Right lobe of liver (tissue), 6 donors: ENCODE results near the gene WDR27. TPM values are rescaled to one million over a fixed set of nuclear protein-coding genes. Genes with fewer than 3 reads are reported as not detected.

Experiments
- ATAC-seq, 4 donors: fragments of 200-7000 bp; cut with Tn5 transposase; one replicate each; pipeline ENCODE4 v1.9.1; 2020; ENCODE audit warnings: mild to moderate bottlenecking in 4 of 4, moderate library complexity in 4 of 4
- DNase-seq, 3 donors: peaks; one replicate each; pipeline ENCODE4 v3.0.0-alpha.2; 2020
- H3K27ac ChIP-seq, 3 donors: fragments of 200-600 bp; one replicate each; pipeline ENCODE4 v1.8.0; 2022
- H3K27me3 ChIP-seq, 2 donors: fragments of 200-600 bp; one replicate each; pipeline ENCODE4 v1.8.0; 2022
- H3K36me3 ChIP-seq, 4 donors: fragments of 200-600 bp; sonication (generic) in 1 of 4; one replicate each; pipeline versions ENCODE4 v1.5.1 to v1.8.0; 2017 to 2022; ENCODE audit warnings: control low read depth in 1 of 4
- H3K4me1 ChIP-seq, 4 donors: fragments of 200-600 bp; sonication (generic) in 1 of 4; one replicate each; pipeline versions ENCODE4 v1.5.1 to v1.8.0; 2017 to 2022; ENCODE audit warnings: control low read depth in 1 of 4
- H3K4me3 ChIP-seq, 3 donors: fragments of 200-600 bp; one replicate each; pipeline ENCODE4 v1.8.0; 2022
- H3K9me3 ChIP-seq, 4 donors: fragments of 200-600 bp; sonication (generic) in 1 of 4; one replicate each; pipeline versions ENCODE4 v1.5.1 to v1.8.0; 2017 to 2022; ENCODE audit warnings: control low read depth in 1 of 4
- POLR2A ChIP-seq: fragments of 450-650 bp; IDR thresholded peaks from one replicate; pipeline ENCODE4 v1.6.1; 2017; ENCODE audit warnings: antibody characterized with exemption, mild to moderate bottlenecking
- WGBS: methylation state at CpG from one replicate; pipeline ENCODE4 v1.1.6; 2018; ENCODE audit warnings: low coverage, low lambda C conversion rate; ENCODE audit not compliant: insufficient coverage; ENCODE audit errors: missing lambda C conversion rate; 5-methylcytosine and 5-hydroxymethylcytosine counted together
- intact Hi-C, 2 donors: fragments of 100-400 bp; cut with DNase I; formaldehyde crosslinking; loops; one replicate each; pipeline versions ENCODE4 v1.11.2 to v1.14.1; 2022
- total RNA-seq, 6 experiments: library from RNA; depleted of rRNA in 2 of 6; stranded (reverse); fragments of >200 nt in 2 of 6; fragmentation: NEBNext Ultra II Directional in 3 of 6; extraction: Animal tissue kit (Norgen Biotek cat#: 25700) in 3 of 6; gene quantifications; one replicate each; pipeline versions ENCODE4 v1.1.0 to v1.2.4, GENCODE V29; 2016 to 2023
- TF ChIP-seq, protein P1 (sequence below), 4 donors: fragments of 200-600 bp in 3 of 4; fragments of 450-650 bp in 1 of 4; IDR thresholded peaks; one replicate each; pipeline versions ENCODE4 v1.5.1 to v1.8.0; 2016 to 2022; ENCODE audit warnings: antibody characterized with exemption in 4 of 4, mild to moderate bottlenecking in 2 of 4
- donor health status: DM: no; HTN: yes; CAD: no.
- donor health status: DM: no; HTN: no; CAD: no.
- donor health status: DM: no; HTN: no; CAD: no.
- donor health status: DM: no; HTN: yes; CAD: no.
- donor health status: DM: no; HTN: yes; CAD: no.

Gene WDR27
- total RNA-seq, 6 experiments from 2014 or later: 8.2 to 26.8 (median 12.7) TPM

- 90% methylated on average over 5 of the region's 15 CpGs for WGBS
- H3K9me3 ChIP-seq: peaks cover 0 to 4% (median 0%) of the 10 kb centered on the region in 4 donors
- H3K27me3 ChIP-seq: no peaks in the 10 kb centered on the region
- H3K36me3 ChIP-seq: no peaks in the 10 kb centered on the region
- no peak for DNase-seq
- no peaks in the 10 kb centered on the region for H3K4me1 ChIP-seq
- ATAC-seq: no peak
- no peak overlapping the region for H3K27ac ChIP-seq
- no peak overlapping the region for H3K4me3 ChIP-seq
- no peak for TF ChIP-seq POLR2A
- TF ChIP-seq, protein P1, sequence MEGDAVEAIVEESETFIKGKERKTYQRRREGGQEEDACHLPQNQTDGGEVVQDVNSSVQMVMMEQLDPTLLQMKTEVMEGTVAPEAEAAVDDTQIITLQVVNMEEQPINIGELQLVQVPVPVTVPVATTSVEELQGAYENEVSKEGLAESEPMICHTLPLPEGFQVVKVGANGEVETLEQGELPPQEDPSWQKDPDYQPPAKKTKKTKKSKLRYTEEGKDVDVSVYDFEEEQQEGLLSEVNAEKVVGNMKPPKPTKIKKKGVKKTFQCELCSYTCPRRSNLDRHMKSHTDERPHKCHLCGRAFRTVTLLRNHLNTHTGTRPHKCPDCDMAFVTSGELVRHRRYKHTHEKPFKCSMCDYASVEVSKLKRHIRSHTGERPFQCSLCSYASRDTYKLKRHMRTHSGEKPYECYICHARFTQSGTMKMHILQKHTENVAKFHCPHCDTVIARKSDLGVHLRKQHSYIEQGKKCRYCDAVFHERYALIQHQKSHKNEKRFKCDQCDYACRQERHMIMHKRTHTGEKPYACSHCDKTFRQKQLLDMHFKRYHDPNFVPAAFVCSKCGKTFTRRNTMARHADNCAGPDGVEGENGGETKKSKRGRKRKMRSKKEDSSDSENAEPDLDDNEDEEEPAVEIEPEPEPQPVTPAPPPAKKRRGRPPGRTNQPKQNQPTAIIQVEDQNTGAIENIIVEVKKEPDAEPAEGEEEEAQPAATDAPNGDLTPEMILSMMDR (IDR thresholded peaks at IDR 0.05): no peak
- intact Hi-C loops: no loop called here
Measured at GRCh38 chr6:169498916-169499513, 202.8 kb downstream of the WDR27 start.

- intact Hi-C loops: no loop called here
- H3K36me3 ChIP-seq: no peaks in the 10 kb centered on the region
- H3K27ac ChIP-seq: no peak overlapping the region
- DNase-seq (no peak), ATAC-seq (no peak)
- no peak overlapping the region for H3K4me3 ChIP-seq
- no peaks in the 10 kb centered on the region for H3K4me1 ChIP-seq
- no peak for TF ChIP-seq POLR2A
- TF ChIP-seq, protein P1 (IDR thresholded peaks at IDR 0.05): no peak
- no peaks in the 10 kb centered on the region for H3K27me3 ChIP-seq
- H3K9me3 ChIP-seq: peaks cover 0 to 4% (median 0%) of the 10 kb centered on the region in 4 donors
Measured at GRCh38 chr6:169495601-169496000, 206.2 kb downstream of the WDR27 start.

DNA sequence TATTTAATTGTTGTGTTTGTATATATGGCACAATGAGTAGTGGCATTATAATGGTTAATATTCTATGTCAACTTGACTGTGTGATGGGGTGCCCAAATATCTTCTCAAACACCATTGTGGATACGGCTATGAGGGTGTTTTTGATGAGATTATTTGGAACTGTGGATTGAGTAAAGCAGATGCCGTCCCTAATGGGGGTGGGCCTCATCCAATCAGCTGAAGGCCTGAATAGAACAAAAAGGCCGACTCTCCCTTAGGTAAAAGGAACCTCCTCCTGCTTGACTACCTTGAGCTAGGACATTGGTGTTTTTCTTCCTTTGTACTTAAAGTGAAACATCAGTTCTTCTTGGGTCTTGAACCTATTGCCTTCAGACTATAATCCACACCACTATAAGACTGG, 207.8 kb downstream of the WDR27 start:
- TF ChIP-seq, protein P1 (IDR thresholded peaks at IDR 0.05): no peak
- no peak for TF ChIP-seq POLR2A
- intact Hi-C loops: no loop called here
- DNase-seq (no peak), ATAC-seq (no peak)
- H3K4me3 ChIP-seq: no peak overlapping the region
- no peaks in the 10 kb centered on the region for H3K36me3 ChIP-seq
- no peaks in the 10 kb centered on the region for H3K4me1 ChIP-seq
- H3K27me3 ChIP-seq: no peaks in the 10 kb centered on the region
- no peak overlapping the region for H3K27ac ChIP-seq
- 88% methylated on average over 3 of the region's 3 CpGs for WGBS
- peaks cover 0 to 4% (median 0%) of the 10 kb centered on the region in 4 donors for H3K9me3 ChIP-seq

- TF ChIP-seq POLR2A: no peak
- TF ChIP-seq, protein P1 (IDR thresholded peaks at IDR 0.05): no peak
- DNase-seq (no peak), ATAC-seq (no peak)
- H3K36me3 ChIP-seq: no peaks in the 10 kb centered on the region
- no peaks in the 10 kb centered on the region for H3K27me3 ChIP-seq
- WGBS: 67% methylated on average over 1 of the region's 1 CpG
- no peak overlapping the region for H3K4me3 ChIP-seq
- H3K4me1 ChIP-seq: no peaks in the 10 kb centered on the region
- intact Hi-C loops: no loop called here
- H3K27ac ChIP-seq: no peak overlapping the region
- H3K9me3 ChIP-seq: peaks cover 0 to 4% (median 0%) of the 10 kb centered on the region in 4 donors
Measured at GRCh38 chr6:169491482-169491881, 210.3 kb downstream of the WDR27 start.

- no peak overlapping the region for H3K4me3 ChIP-seq
- H3K36me3 ChIP-seq: no peaks in the 10 kb centered on the region
- ATAC-seq: no peak
- TF ChIP-seq POLR2A: no peak
- TF ChIP-seq, protein P1 (IDR thresholded peaks at IDR 0.05): no peak
- H3K4me1 ChIP-seq: no peaks in the 10 kb centered on the region
- no peak overlapping the region for H3K27ac ChIP-seq
- intact Hi-C loops: no loop called here
- no peaks in the 10 kb centered on the region for H3K27me3 ChIP-seq
- WGBS: 56% methylated on average over 4 of the region's 5 CpGs
- H3K9me3 ChIP-seq: peaks cover 0 to 2% (median 0%) of the 10 kb centered on the region in 4 donors
- no peak for DNase-seq
Measured at GRCh38 chr6:169490830-169491229, 211.0 kb downstream of the WDR27 start.
